ENCODE results near the gene GNA15.

- TF ChIP-seq CTCF (IDR thresholded peaks at IDR 0.05; ENCODE audit: control extremely low read depth in 1 of 3, insufficient read depth in 1 of 3, low read depth in 1 of 3, low read length in 3 of 3) = no peak
- TF ChIP-seq RFX5 (IDR thresholded peaks at IDR 0.05; ENCODE audit: borderline replicate concordance, low read depth, low read length) = no peak
- TF ChIP-seq FOSL1 (IDR thresholded peaks at IDR 0.05; ENCODE audit: insufficient read depth, low read depth, low read length) = no peak
- TF ChIP-seq PHF8 (conservative IDR thresholded peaks at IDR 0.05; ENCODE audit: low read depth, low read length) = no peak
- TF ChIP-seq JUND (IDR thresholded peaks at IDR 0.05; ENCODE audit: low read length) = no peak
- no peak for TF ChIP-seq POLR2AphosphoS5 (IDR thresholded peaks at IDR 0.05; ENCODE audit: low read depth, low read length)
- TF ChIP-seq TAF1 (IDR thresholded peaks at IDR 0.05; ENCODE audit: low read depth, low read length) = no peak
- TF ChIP-seq BCL11A (IDR thresholded peaks at IDR 0.05; ENCODE audit: low read depth in 2 of 2, low read length in 2 of 2) = no peak
- no peak for TF ChIP-seq MAX (IDR thresholded peaks at IDR 0.05)
- TF ChIP-seq SP1 (IDR thresholded peaks at IDR 0.05; ENCODE audit: low read depth, low read length) = no peak
- TF ChIP-seq HDAC2 (IDR thresholded peaks at IDR 0.05; ENCODE audit: borderline replicate concordance in 1 of 2, low read depth in 2 of 2, low read length in 2 of 2) = no peak
- TF ChIP-seq EZH2 (IDR thresholded peaks at IDR 0.05; ENCODE audit: low read depth, low read length, severe bottlenecking) = no peak
These were observed 10.3 kb downstream of the GNA15 start for GRCh38 chr19:3145909-3146676.
